GM21360 (cell line): ENCODE results near the gene COL11A1.
"Not testable (repeated sequence)": the region's sequence is repeated elsewhere in the genome, so short reads cannot be mapped to it uniquely, and the experiment has no call there.

Source experiments
- ATAC-seq: cut with Tn5 transposase; IDR thresholded peaks from one replicate; pipeline ENCODE4 v1.9.1; 2021; ENCODE audit warnings: mild to moderate bottlenecking, moderate library complexity; ENCODE audit not compliant: unreplicated experiment

The COL11A1 gene

GRCh38 chr1:103108376-103109150 is at the start of gene COL11A1:
Gene COL11A1, minus strand, starts transcription at chr1:103108522. Its CDS starts 344 bp downstream, at chr1:103108178.
- no peak for ATAC-seq

GRCh38 chr1:103156966-103157365 is 48.6 kb upstream of the COL11A1 start:
- ATAC-seq: no peak

- ATAC-seq: no peak
Observed at GRCh38 chr1:103146166-103146565, 37.8 kb upstream of the COL11A1 start.

- ATAC-seq: no peak
Observed at GRCh38 chr1:103145449-103145848, 37.1 kb upstream of the COL11A1 start.

- no peak for ATAC-seq
Observed at GRCh38 chr1:103144681-103145080, 36.4 kb upstream of the COL11A1 start.

- ATAC-seq: no peak
Observed at GRCh38 chr1:103142461-103142860, 34.1 kb upstream of the COL11A1 start.

GRCh38 chr1:103129796-103130195 is 21.5 kb upstream of the COL11A1 start:
- ATAC-seq: no peak

GRCh38 chr1:103129255-103129654 is 20.9 kb upstream of the COL11A1 start:
- ATAC-seq: no peak

GRCh38 chr1:103128256-103128655 is 19.9 kb upstream of the COL11A1 start:
- not testable (repeated sequence) for ATAC-seq

- ATAC-seq: no peak
Observed at GRCh38 chr1:103125219-103125618, 16.9 kb upstream of the COL11A1 start.

- no peak for ATAC-seq
Observed at GRCh38 chr1:103122983-103123720, 14.8 kb upstream of the COL11A1 start.

- ATAC-seq: no peak
Observed at GRCh38 chr1:103120981-103121380, 12.7 kb upstream of the COL11A1 start.

GRCh38 chr1:103112546-103112945 is 4.2 kb upstream of the COL11A1 start:
- ATAC-seq: no peak

GRCh38 chr1:103111926-103112325 is 3.6 kb upstream of the COL11A1 start:
- ATAC-seq: no peak

GRCh38 chr1:103110701-103111100 is 2.4 kb upstream of the COL11A1 start:
- no peak for ATAC-seq

- no peak for ATAC-seq
Observed at GRCh38 chr1:103109311-103109920, 1.1 kb upstream of the COL11A1 start.

GRCh38 chr1:103107741-103108375 is 464 bp downstream of the COL11A1 start:
- ATAC-seq: no peak

- peak; percentile 70 for ATAC-seq
Observed at GRCh38 chr1:103106426-103107341, 1.6 kb downstream of the COL11A1 start.

- no peak for ATAC-seq
Observed at GRCh38 chr1:103101399-103101798, 6.9 kb downstream of the COL11A1 start.

GRCh38 chr1:103089221-103089620 is 19.1 kb downstream of the COL11A1 start:
- no peak for ATAC-seq
